Measurements from ENCODE around the gene OBSCN.
"Not testable (repeated sequence)": the region's sequence is repeated elsewhere in the genome, so short reads cannot be mapped to it uniquely, and the experiment has no call there.

The OBSCN gene

DNA sequence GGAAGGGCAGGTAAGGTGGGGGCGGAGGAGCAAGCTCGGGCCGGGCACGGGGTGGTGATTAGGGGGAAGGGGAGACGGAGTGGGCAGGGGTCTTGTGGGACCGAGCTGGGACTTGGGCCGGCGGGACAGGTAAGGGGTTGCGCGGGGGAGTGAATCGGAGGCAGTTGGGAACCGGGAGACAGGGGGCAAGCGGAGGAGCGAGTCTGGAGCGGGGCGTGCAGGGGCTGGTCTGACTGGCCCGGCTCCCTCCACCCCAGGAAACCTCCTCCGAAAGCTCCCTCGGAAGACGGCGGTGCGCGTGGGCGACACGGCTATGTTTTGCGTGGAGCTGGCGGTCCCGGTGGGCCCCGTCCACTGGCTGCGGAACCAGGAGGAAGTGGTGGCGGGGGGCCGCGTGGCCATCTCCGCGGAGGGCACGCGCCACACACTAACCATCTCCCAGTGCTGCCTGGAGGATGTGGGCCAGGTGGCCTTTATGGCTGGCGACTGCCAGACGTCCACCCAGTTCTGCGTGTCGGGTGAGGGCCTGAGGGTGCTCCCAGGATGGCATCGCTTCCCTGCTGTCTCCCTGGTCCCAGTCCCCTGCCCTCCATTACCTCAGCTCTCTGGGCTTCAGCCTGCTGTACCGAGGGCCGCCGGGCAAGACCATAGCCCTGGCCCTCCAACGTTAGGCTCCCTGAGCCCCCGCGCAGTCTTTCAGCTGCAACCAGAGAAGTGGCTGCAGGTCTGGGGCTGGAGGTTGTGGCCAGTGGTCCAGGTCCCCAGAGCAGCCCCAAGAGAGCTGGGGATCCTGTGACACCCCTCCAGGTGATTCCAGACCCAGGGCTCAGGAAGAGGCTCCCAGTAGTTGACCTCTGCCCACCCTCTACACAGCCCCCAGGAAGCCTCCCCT, 6.3 kb downstream of the OBSCN start:
- ATAC-seq, result no peak

DNA sequence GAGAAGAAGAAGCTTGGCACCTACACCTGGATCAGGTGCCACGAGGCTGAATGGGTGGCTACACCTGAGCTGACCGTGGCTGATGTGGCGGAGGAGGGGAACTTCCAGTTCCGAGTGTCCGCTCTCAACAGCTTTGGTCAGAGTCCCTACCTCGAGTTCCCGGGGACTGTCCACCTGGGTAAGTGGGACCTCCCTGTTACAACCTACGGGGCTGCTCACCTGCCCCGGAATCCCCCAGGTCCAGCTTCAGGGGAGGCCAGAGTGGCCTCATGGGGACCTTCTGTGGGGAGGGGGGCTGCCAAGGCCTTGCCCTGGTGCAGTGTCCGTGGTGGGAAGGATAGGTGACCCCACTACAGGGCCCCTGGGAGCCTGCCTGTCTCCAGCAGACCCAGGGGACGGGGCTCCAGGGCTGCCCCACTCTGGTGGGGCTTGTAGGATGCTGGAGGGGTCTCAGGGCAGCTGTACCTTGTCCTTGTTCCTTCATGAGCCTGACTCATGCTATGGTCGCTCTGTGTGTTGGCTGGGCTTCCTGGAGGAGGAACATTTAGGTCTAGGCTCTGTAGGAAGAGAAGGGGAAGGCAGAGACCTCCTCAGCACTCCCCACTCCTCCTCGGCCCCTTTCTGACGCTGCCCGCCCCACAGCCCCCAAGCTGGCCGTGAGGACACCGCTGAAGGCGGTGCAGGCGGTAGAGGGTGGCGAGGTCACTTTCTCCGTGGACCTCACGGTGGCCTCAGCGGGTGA, 7.2 kb downstream of the OBSCN start:
- no peak for ATAC-seq

DNA sequence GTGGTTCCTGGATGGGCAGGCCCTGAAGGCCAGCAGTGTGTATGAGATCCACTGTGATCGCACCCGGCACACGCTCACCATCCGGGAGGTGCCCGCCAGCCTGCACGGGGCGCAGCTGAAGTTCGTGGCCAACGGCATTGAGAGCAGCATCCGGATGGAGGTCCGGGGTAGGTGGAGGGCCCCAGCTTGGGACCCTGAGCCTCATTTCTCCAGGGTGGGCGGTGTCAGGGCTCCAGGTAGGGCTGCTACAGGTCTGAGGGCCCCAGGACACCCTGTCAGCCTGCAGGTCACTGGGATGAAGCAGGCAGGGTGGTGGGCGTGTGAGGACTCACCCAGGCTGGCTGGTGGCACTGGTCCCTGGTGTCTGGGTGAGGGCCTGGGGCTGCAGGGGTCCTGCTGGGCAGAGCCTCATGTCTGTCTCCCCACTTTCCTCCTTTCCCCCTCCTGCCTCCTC, 7.8 kb downstream of the OBSCN start:
- ATAC-seq, result no peak

DNA sequence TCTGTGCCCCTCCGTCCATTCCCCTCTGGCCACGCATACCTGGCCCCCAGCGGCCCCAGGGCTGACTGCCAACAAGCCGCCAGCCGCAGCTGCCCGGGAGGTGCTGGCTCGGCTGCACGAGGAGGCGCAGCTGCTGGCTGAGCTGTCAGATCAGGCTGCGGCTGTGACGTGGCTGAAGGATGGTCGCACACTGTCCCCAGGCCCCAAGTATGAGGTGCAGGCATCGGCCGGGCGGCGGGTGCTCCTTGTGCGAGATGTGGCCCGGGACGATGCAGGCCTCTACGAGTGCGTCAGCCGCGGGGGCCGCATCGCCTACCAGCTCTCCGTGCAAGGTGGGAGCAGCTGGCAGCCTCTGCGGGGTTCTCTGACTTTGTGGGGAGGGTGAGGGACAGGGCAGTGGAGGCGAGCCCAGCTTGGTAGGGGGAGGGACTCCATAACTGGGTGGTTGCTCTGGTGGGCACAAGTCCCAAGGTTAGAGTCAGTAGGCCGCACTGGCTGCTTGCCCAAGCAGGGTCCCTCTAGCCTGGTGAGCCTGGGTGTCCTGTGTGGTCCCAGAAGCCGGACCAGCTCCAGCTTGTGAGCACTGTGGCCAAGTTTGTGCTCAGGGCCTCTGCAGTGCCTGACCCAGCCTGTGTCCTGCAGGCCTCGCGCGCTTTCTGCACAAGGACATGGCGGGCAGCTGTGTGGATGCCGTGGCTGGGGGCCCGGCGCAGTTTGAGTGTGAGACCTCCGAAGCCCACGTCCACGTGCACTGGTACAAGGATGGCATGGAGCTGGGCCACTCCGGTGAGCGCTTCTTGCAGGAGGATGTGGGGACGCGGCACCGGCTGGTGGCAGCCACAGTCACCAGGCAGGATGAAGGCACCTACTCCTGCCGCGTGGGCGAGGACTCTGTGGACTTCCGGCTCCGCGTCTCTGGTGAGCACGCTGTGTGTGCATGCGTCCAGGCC, 8.8 kb downstream of the OBSCN start:
- ATAC-seq, result no peak

DNA sequence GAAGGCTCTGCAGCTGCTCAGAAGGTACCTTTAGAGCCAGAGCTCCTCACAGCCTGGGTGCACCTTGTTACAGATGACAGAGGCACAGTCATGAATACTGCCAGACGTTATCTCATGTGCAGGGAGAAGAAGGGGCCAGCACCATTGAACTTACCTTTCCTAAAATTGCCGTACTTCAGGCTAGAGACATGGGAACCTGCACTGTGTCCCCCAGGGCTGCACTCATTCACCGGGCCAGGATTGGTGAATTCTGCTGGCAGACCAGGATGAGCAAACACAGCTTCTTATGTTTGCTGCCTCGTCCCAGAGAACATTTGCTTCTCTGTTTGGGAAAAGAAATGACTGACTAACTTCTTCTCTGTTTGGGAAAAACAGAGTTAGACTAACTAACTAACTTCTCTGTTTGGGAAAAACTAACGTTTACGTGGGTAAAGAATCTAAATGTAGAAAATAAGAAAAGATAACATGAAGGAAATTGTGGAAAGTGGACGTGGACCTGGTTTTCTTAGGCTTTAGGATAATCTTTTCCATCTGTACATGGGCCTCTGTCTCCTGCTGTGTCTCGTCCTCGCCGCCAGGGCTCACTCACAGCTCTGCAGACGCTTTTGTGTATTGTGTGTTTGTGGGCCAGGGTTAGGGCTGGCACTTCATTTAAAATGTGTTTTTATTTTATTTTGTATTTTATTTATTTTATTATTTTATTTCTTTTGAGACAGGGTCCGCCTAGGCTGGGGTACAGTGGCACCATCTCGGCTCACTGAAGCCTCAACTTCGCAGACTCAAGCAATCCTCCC, 9.9 kb downstream of the OBSCN start:
- no peak for ATAC-seq

DNA sequence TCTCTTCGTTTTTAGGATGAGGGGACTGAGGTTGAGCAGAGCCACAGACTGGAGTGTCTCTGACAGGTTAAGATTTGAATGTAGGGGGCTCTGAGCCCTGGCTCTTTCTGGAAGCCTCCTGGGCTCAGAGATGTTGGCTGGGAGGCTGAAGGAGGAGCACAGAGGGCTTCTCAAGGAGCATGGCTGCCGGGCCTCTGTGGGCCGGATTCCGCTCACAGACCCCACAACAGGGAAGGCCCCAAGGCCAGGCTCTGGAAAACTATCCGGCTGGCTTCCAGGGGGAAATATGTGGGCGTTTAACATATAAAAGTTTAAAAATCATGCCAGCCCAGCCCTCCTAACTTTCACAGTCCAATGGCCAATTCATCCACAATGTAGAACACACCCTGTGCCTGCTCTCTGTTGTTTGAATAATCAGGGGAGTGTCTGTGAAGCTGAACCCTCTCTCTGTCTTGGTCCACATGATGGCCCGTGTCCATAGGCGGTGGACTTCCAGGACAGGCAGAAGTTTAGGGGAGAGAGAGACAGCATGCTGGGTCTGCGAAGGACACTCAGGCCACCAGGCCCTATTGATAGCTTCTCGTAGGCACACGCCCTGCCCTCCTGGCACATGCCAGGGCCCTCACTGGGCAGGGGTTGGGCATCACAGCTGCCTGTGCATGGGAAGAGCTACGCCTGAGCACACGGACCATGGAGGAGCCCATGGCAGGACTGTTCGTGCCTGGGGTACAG, 10.8 kb downstream of the OBSCN start:
- ATAC-seq, result no peak

DNA sequence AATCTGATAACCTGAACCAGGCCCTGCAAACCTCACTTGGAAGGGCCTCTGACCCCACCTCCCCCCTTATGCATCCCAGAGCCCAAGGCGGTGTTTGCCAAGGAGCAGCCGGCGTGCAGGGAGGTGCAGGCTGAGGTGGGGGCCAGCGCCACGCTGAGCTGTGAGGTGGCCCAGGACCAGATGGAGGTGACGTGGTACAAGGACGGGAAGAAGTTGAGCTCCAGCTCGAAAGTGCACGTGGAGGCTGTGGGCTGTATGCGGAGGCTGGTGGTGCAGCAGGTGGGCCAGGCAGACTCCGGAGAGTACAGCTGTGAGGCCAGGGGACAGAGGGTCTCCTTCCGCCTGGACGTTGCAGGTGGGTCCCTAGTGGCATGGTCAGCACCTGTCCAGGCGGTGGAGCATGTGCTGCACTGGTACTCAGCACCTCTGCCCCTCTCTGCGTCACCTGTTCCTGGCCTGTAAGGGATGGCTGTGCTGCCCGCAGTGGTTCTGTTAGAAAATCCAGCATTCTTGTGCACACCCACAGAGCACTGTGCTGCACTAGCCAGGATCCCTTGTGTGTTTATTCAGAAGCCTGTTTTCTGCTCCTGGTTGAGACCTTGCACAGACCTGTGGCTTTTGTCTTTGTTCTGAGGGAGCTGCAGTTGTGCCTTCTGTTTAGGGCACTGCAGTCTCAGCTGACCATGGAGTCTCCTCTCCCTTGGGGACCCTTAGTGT, 11.6 kb downstream of the OBSCN start:
- no peak for ATAC-seq

DNA sequence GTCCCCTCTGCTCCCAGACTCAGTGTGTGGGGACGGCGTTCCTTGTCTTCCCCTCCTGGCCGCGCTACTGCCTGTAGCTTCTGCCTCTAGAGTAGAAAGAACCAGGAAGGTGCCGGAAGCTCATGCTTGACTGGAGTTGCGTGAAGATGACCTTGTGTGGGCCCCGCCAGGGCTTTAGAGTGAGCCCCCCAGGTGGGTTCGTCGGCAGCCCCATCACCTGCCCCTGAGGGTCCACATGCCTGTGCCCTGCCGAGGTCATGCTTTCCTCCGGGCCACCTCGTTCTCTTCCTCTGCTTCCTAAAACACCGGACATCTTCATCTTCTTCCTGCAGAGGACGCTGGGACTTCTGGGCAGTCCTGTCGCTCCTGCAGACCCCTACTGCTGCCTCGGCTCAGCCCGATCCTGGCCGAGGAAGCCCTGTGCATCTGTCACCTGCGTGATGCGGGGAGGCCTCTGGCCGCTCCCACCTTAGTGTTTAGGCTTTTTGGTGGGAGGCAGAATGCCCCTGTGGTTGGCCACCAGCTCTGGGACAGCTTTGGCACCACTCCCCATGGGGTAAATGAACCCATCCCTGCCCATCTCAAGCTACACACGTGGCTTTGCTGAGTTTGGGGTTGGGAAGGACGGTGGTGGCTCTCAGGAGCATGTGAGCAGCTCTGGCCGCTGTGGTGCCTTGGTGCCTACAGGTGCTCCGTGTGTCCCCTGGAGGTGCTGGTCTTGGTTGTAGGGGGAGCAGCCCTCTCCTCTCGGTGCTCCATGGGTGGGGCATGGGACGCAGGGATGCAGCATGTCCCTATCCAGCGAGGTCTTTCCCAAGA, 12.3 kb downstream of the OBSCN start:
- no peak for ATAC-seq

DNA sequence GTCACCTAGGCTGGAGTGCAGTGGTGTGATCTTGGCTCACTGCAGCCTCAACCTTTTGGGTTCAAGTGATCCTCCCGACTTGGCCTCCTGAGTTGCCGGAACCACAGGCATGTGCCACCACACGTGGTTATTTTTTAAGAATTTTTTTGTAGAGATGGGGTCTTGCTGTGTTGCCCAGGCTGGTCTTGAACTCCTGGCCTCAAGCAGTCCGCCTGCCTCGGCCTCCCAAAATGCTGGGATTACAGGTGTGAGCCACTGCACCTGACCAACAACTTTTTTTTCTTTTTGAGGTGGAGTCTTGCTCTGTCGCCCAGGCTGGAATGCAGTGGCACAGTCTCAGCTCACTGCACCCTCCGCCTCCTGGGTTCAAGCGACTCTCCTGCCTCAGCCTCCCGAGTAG, 13.3 kb downstream of the OBSCN start:
- not testable (repeated sequence) for ATAC-seq

DNA sequence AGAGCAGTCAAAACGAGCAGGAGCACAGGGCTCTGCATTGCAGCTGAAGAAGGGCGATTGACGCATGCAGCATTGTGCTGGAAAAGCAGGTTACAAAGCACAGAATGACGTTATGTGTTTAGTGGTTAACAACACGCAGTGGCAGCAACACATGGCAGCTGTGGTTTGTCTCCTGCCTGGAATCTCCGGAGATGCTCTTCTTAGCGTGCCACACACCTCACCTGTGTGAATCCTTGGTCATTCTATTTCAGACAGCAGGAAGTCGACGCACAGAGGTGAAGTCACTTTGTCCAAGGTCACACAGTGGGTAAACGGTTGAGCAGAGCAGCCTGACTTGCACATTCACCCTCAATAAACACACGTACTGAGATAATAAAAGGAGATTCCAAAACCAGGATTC, 14.7 kb downstream of the OBSCN start:
- ATAC-seq, result no peak

DNA sequence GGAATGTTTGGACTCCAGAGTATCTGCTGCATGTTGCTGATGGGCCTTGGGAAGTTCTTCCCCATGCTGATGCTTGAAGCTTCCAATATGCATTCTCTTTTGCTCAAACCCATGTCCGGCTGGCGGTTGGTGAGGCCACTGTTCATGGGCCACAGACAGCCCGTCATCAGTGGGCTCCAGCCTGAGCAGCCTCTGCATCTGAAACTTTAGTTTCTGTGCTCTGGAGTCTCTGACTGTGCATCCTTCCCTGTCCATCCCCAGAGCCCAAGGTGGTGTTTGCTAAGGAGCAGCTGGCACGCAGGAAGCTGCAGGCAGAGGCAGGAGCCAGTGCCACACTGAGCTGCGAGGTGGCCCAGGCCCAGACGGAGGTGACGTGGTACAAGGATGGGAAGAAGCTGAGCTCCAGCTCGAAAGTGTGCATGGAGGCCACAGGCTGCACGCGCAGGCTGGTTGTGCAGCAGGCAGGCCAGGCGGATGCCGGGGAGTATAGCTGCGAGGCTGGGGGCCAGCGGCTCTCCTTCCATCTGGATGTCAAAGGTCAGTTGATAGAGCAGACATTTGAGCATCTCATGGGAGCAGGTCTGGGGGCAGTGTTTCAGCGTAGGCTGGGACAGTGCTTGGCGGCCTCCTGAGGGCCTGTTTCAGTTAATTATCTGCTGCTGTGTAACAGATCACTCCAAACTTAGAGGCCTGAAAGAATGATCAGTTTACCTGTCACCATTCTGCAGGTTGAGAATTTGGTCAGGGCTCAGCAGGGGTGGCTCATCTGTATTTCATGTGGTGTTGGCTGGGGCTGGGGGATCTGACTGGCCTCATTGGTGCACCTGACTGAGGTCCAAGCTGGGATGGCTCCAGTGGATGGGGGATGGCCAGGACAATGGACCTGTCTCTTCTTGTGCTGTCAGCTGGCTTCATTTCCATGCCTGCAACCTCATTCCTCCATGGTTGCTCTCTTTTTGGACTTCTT, 16.6 kb downstream of the OBSCN start:
- no peak for ATAC-seq

DNA sequence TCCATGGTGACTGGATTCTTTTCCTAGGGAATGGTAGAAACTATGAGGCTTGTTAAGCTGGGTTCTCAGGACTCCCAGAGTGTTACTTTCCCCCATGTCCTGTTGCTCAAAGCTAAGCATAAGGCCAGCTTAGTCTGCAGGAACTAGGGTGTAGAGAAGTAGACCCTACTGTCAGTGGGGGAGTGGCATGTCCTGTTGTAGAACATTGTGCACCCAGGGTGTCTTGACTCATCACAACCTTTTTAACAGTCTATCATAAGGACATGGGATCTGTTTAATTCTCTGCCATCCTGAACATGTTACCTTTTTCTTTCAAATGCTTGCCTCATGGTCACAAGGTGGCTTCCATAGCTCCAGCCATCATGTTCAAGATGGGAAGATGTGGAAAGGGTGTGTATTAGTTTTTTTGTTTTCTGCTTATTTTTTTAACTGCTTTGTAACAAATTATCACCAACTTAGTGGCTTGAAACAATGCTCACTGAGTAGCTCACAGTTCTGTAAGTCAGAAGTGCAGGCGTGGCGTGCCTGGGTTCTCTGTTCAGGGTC, 17.4 kb downstream of the OBSCN start:
- ATAC-seq, result no peak

DNA sequence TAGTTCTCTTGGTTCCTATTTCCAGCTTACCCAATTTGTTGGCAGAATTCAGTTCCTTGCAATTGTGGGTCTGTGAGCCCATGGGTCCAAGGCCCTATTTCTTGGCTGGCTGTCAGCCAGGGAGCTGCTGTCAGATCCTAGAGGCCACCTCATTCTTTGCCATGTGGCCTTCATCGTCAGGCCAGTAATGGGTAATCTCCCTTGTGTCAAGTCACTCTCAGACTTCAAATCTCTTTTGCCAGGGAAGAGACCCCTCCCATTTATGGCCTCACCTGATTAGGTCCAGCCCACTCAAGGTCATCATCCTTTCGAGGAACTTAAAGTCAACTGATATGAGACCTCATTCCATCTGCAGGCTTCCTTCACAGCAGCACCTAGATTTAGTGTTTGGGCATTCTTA, 17.9 kb downstream of the OBSCN start:
- ATAC-seq, result no peak

DNA sequence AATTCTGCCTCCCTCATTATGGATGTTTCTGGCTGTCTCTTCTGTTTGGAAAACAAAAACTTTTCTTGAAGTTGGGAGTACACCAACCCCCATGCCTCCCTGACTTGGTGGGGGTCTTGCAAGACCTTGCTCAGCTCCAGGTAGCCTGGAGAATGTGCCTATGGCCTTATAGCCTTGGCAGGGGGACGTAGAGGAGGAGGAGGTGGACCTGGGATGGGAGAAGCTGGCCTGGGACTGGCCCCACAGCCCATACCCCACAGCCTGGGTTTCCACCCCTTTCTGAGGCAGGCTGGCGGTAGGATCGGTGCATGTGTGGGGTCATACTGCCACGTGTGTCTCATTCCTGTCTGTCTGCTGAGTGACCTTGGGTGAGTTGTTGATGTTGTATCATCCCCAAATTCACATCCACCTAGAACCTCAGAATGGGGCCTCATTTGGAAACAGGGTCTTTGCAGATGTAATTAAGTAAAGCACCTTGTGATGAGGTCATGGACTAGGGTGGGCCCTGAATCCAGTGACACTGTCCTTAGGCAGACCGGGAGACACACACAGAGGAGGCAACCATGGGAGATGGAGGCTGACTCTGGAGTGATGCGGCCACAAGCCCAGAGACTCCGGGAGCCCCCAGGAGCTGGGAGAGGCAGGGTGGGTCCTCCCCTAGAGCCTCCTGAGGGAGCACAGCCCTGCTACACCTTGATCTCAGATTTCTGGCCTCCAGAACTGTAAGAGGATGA, 18.5 kb downstream of the OBSCN start:
- ATAC-seq, result no peak

DNA sequence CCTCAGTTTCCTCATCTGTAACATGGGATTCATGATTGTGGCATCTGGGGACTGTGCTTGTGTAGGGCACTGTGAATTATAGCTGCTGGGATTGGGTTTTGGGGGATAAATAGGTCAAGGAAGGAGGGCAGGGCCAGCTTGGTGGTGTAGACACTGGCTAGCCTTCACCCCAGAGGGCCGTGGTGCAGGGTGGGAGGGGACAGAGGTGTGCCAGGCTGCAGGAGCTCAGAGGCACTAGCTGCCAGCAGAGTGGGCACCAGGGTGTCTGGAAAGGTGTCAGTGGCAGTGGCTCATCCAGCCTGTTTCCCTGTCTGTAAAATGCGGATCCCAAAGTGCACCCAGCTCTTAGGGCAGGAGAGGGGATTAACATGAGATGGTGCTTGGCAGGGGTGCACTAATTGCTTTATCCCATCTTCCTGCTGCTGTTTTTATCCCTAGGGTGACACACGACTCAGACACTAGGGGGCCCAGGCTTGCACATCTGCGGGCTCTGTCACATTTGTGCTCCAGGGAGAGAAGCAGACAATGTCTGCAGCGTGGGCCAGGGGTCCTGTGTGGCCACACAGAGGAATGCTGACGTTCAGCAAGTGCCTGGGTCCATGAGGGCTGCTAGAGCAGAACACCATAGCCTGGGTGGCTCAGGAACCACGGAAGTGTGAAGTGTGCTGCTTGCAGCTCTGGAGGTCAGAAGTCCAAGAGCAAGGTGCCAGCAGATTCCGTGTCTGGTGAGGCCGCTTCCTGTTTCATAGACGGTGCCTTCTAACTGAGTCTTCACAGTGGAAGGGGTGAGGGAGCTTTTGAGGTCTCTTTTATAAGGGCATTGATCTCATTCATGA, 19.3 kb downstream of the OBSCN start:
- no peak for ATAC-seq

DNA sequence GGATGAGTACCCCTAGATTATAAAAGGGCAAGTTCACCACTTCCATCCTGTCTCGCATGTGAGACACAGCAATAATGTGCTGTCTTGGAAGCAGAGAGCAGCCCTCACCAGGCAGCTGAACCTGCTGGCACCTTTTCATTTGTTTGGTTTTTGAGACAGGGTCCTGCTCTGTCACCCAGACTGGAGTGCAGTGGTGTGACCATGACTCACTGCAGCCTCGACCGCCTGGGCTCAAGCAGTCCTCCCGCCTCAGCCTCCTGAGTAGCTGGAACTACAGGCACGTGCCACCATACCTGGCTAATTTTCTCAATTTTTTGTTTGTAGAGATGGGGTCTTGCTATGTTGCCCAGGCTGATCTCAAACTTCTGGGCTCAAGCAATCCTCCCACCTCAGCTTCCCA, 20.3 kb downstream of the OBSCN start:
- ATAC-seq, result not testable (repeated sequence)
